HepG2 (cell line): ENCODE results near the gene CD37. TPM values are rescaled to one million over a fixed set of nuclear protein-coding genes. Genes with fewer than 3 reads are reported as not detected.

Source experiments
- ATAC-seq: fragments of 200-7000 bp; cut with Tn5 transposase; 3 replicates; pipeline ENCODE4 v1.9.1; 2020; ENCODE audit warnings: mild to moderate bottlenecking, moderate library complexity
- BruUV-seq: library from RNA; stranded (reverse); fragments of 400-500 nt; replicated peaks from 2 replicates; lab custom pipeline; 2021; lab: Mats Ljungman, UMichigan
- CTCF ChIA-PET: fragments of 300-600 bp; formaldehyde crosslinking; extraction: SDS; loops from one replicate; lab custom pipeline; 2021; ENCODE audit warnings: low total read pairs, inconsistent platforms, low intra/inter-chr PET ratio; lab: Yijun Ruan, JAX
- POLR2A ChIA-PET: fragments of 350-600 bp; sonication (Branson Sonifier 250); formaldehyde crosslinking; loops from one replicate; lab custom pipeline; 2020; ENCODE audit warnings: antibody characterized with exemption, inconsistent platforms; lab: Yijun Ruan, JAX
- DNase-seq: peaks from one replicate; pipeline ENCODE4 v3.0.0-alpha.2; 2015; ENCODE audit warnings: low spot score
- FAIRE-seq: peaks from 3 replicates; lab custom pipeline; 2011; peaks lifted over from hg19 to GRCh38; lab: Jason Lieb, UNC
- H2AFZ ChIP-seq: one replicate; pipeline ENCODE4 v1.6.1; 2011; ENCODE audit warnings: low read length, inconsistent platforms
- H3K27ac ChIP-seq: fragments of 300-600 bp; 3 replicates; pipeline ENCODE4 v1.8.0; 2011; ENCODE audit warnings: mixed run types, mild to moderate bottlenecking, mixed read lengths, low read length, inconsistent platforms; ENCODE audit not compliant: insufficient read depth; ENCODE audit errors: extremely low read length
- H3K27me3 ChIP-seq, 2 experiments: fragments of 200-600 bp in 1 of 2; 2 replicates in 1 of 2; 3 replicates in 1 of 2; pipeline versions ENCODE4 v1.6.0 to v1.8.0; 2011; ENCODE audit warnings: low read length in 2 of 2, mild to moderate bottlenecking in 2 of 2, moderate library complexity in 2 of 2, inconsistent platforms in 1 of 2; ENCODE audit not compliant: insufficient read depth in 2 of 2, control insufficient read depth in 1 of 2
- H3K36me3 ChIP-seq, 2 experiments: fragments of 200-600 bp in 1 of 2; replicated peaks in 1 of 2; 2 replicates in 1 of 2; 3 replicates in 1 of 2; pipeline versions ENCODE4 v1.5.1 to v1.8.0; 2011; ENCODE audit warnings: low read length in 2 of 2, inconsistent platforms in 1 of 2; ENCODE audit not compliant: insufficient read depth in 2 of 2, control insufficient read depth in 1 of 2
- H3K4me1 ChIP-seq: 2 replicates; pipeline ENCODE4 v1.5.1; 2012; ENCODE audit warnings: low read length, inconsistent platforms; ENCODE audit not compliant: insufficient read depth
- H3K4me2 ChIP-seq: 2 replicates; pipeline ENCODE4 v1.6.0; 2011; ENCODE audit warnings: low read depth, low read length, inconsistent platforms
- H3K4me3 ChIP-seq, 3 experiments: fragments of 200-600 bp in 1 of 3; sonication (generic), shearing (Covaris generic) in 1 of 3; replicated peaks in 1 of 3; 2 replicates each; pipeline ENCODE4 v1.5.1; 2011 to 2016; ENCODE audit warnings: low read length in 3 of 3, inconsistent platforms in 2 of 3, low read depth in 2 of 3, mild to moderate bottlenecking in 2 of 3, control low read depth in 1 of 3, mixed read lengths in 1 of 3; ENCODE audit not compliant: insufficient read depth in 1 of 3
- H3K79me2 ChIP-seq: one replicate; pipeline ENCODE4 v1.6.1; 2011; ENCODE audit warnings: low read length, inconsistent platforms; ENCODE audit not compliant: insufficient read depth
- H3K9ac ChIP-seq: 2 replicates; pipeline ENCODE4 v1.6.0; 2011; ENCODE audit warnings: mild to moderate bottlenecking, low read depth, low read length, inconsistent platforms; ENCODE audit not compliant: insufficient read depth
- H3K9me3 ChIP-seq: 2 replicates; pipeline ENCODE4 v1.5.1; 2012; ENCODE audit warnings: mild to moderate bottlenecking, low read length
- H4K20me1 ChIP-seq: 2 replicates; pipeline ENCODE4 v1.6.0; 2011; ENCODE audit warnings: inconsistent platforms, mild to moderate bottlenecking, low read length, moderate library complexity; ENCODE audit not compliant: insufficient read depth
- FOSL2 ChIP-seq: sonication (generic); formaldehyde crosslinking; IDR thresholded peaks from 2 replicates; pipeline ENCODE4 v1.4.0; 2020; ENCODE audit warnings: missing genetic modification reagents
- NFE2L1 ChIP-seq: sonication (generic); formaldehyde crosslinking; IDR thresholded peaks from 2 replicates; pipeline ENCODE4 v1.4.0; 2020; ENCODE audit warnings: missing genetic modification reagents, mild to moderate bottlenecking, borderline replicate concordance
- SMARCE1 ChIP-seq: fragments of 450-650 bp; IDR thresholded peaks from 2 replicates; pipeline ENCODE4 v1.6.1; 2017; ENCODE audit warnings: borderline replicate concordance
- TBL1XR1 ChIP-seq: fragments of 150-350 bp; IDR thresholded peaks from 2 replicates; pipeline ENCODE4 v1.6.1; 2014; ENCODE audit warnings: borderline replicate concordance, low read length; ENCODE audit not compliant: partially characterized antibody
- ZFP36L2 ChIP-seq: sonication (generic); formaldehyde crosslinking; IDR thresholded peaks from 2 replicates; pipeline ENCODE4 v1.4.0; 2020; ENCODE audit warnings: missing genetic modification reagents
- ZFP62 ChIP-seq: sonication (generic); formaldehyde crosslinking; IDR thresholded peaks from 2 replicates; pipeline ENCODE4 v1.4.0; 2020; ENCODE audit warnings: missing genetic modification reagents
- ZMYM3 ChIP-seq: sonication (generic); formaldehyde crosslinking; IDR thresholded peaks from 2 replicates; pipeline ENCODE4 v1.5.1; 2020; ENCODE audit warnings: mild to moderate bottlenecking, missing genetic modification reagents
- ZNF569 ChIP-seq: sonication (generic); formaldehyde crosslinking; IDR thresholded peaks from 2 replicates; pipeline ENCODE4 v1.5.0; 2020; ENCODE audit warnings: mild to moderate bottlenecking, missing genetic modification reagents, moderate library complexity, borderline replicate concordance
- ZNF703 ChIP-seq: sonication (generic); formaldehyde crosslinking; IDR thresholded peaks from 2 replicates; pipeline ENCODE4 v1.5.1; 2020; ENCODE audit warnings: missing genetic modification reagents, mild to moderate bottlenecking, moderate library complexity, borderline replicate concordance
- WGBS: methylation state at CpG from one replicate; pipeline ENCODE4 v1.1.6; 2017; ENCODE audit warnings: low lambda C conversion rate; 5-methylcytosine and 5-hydroxymethylcytosine counted together
- in situ Hi-C: cut with HindIII; loops from 2 replicates; pipeline ENCODE4 v1.10.0; 2017; ENCODE audit warnings: low pct_unique_long_range_greater_than_20kb; ENCODE audit not compliant: extremely low pct_ligation_motif_present
- intact Hi-C: fragments of 100-400 bp; cut with micrococcal nuclease; formaldehyde crosslinking; loops from one replicate; pipeline ENCODE4 v1.10.0; 2022; ENCODE audit not compliant: unreplicated experiment
- polyA plus RNA-seq, 8 experiments: library from polyadenylated mRNA; depleted of rRNA in 3 of 8; stranded (reverse) in 7 of 8; unstranded in 1 of 8; fragments of >200 nt; fragmentation: Illumina TruSeq in 4 of 8; extraction: Trizol in 4 of 8; gene quantifications; 2 replicates each; pipeline versions ENCODE4 v1.2.1 to v1.2.3, GENCODE V29; 2011 to 2016; ENCODE audit warnings: low read depth in 4 of 8, missing spikeins in 1 of 8, mixed read lengths in 1 of 8; ENCODE audit not compliant: insufficient read depth in 1 of 8
- total RNA-seq, 5 experiments: library from RNA; depleted of rRNA; stranded (reverse); fragments of >200 nt; fragmentation: Illumina TruSeq; extraction: Trizol; gene quantifications; 2 replicates each; pipeline ENCODE4 v1.2.3, GENCODE V29; 2016; ENCODE audit warnings: low read depth in 1 of 5
- TF ChIP-seq, protein P1 (sequence below): sonication (generic); formaldehyde crosslinking; IDR thresholded peaks from 2 replicates; pipeline ENCODE4 v1.9.0; 2021; ENCODE audit warnings: missing genetic modification reagents, mild to moderate bottlenecking, borderline replicate concordance
- TF ChIP-seq, protein P2 (sequence below): sonication (generic); formaldehyde crosslinking; IDR thresholded peaks from 2 replicates; pipeline ENCODE4 v1.8.0; 2022; ENCODE audit warnings: mild to moderate bottlenecking, missing genetic modification reagents, borderline replicate concordance

The CD37 gene
- total and polyA plus RNA-seq, 2 of the 13 experiments (the other 11 are each of a cell fraction or from before 2014, with no cell fraction given) = not detected

DNA sequence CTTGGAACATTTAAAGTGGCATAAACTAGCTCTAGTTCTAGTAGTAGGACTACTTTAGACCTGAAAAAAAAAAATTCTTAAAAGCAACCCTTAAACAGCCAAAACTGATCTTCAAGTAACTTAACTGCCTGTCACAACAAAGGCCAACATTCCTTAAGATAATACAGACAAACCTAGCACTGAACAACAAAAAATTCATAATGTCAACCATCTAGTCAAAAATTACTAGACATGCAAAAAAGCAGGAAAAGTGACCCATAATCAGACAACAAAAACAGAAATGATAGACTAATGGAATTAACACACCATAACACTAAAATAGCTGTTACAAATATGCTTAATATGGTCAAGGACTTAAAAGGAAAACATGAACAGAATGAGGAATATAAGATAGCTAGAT is 16.9 kb upstream of the CD37 start:
- in situ Hi-C loops (no loop called here), intact Hi-C loops (no loop called here)
- CTCF ChIA-PET = no interaction called here
- ATAC-seq (no peak), FAIRE-seq (no peak), DNase-seq (no peak)
- no TSS peak for BruUV-seq
- Histone ChIP-seq H3K27ac (no peak overlapping the region), H3K4me3 (no peak overlapping the region), H3K4me1 (no peaks in the 10 kb centered on the region), H3K4me2 (no peak overlapping the region), H3K79me2 (no peaks in the 10 kb centered on the region), H3K9ac (no peak overlapping the region), H3K9me3 (no peaks in the 10 kb centered on the region), H3K27me3 (no peaks in the 10 kb centered on the region), H4K20me1 (no peaks in the 10 kb centered on the region), H3K36me3 (no peaks in the 10 kb centered on the region), H2AFZ (no peak overlapping the region)
- POLR2A ChIA-PET = no interaction called here
- no peak for TF ChIP-seq TBL1XR1
- TF ChIP-seq ZNF569 (CRISPR knock-in tag) = no peak
- TF ChIP-seq, protein P1, sequence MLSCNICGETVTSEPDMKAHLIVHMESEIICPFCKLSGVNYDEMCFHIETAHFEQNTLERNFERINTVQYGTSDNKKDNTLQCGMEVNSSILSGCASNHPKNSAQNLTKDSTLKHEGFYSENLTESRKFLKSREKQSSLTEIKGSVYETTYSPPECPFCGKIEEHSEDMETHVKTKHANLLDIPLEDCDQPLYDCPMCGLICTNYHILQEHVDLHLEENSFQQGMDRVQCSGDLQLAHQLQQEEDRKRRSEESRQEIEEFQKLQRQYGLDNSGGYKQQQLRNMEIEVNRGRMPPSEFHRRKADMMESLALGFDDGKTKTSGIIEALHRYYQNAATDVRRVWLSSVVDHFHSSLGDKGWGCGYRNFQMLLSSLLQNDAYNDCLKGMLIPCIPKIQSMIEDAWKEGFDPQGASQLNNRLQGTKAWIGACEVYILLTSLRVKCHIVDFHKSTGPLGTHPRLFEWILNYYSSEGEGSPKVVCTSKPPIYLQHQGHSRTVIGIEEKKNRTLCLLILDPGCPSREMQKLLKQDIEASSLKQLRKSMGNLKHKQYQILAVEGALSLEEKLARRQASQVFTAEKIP (CRISPR knock-in tag) = no peak

DNA sequence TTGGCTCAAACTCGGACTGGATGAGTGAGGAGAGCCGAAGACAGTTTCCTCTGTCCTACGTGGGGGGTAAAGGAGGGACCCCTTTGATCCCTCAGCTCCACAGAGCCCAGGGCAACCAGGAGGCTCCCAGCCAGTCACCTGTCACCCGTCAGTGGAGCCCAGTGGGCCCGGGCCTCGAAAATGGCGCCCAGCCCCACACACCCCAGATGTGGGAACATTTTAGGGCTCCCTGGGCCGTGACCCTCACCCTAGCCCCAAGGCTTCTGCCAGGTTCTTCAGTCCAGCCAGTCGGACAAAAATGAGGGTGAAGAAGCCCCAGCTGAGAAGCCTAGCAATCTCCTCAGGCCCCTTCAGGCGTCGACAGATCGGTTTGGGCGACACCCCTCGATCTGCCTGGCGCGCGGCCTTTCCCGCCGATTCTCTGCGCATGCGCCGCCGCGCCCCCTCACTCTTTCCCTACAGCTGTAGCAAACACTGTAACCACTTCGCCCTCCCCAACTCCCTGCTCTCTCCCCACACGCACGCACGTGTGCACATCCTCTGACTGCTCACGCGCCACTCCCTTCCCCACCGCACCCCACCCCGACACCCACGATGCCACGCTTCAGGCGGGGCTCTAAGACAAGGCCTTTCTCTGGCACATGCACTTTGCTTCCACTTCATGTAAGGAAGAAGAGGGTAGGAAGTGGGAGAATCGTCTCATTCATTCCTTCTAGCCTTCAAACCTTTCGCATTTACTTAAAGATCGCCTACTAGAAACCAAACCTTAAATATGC is 10.2 kb upstream of the CD37 start, which contains the start of gene SLC6A16:
Gene SLC6A16, minus strand, starts transcription at position 391 of the 776 bp plus-strand sequence. CDS start 13,844 bp downstream, outside the sequence.
- H3K79me2 ChIP-seq = no peaks in the 10 kb centered on the region
- H3K36me3 ChIP-seq = no peaks in the 10 kb centered on the region
- POLR2A ChIA-PET = no interaction called here
- peaks cover 0 to 3% of the 10 kb centered on the region in 2 experiments; a peak in 1 of 5 replicates for H3K27me3 ChIP-seq
- intact Hi-C loops = no loop called here
- FAIRE-seq = no peak
- ATAC-seq = no peak
- H3K4me3 ChIP-seq = no peak within 1 kb of the TSS
- no peaks in the 10 kb centered on the region for H4K20me1 ChIP-seq
- BruUV-seq = no TSS peak
- in situ Hi-C loops = no loop called here
- no peaks in the 10 kb centered on the region for H3K9me3 ChIP-seq
- no peak within 1 kb of the TSS for H3K9ac ChIP-seq
- peaks cover 1% of the 10 kb centered on the region; the same call in 1 of the 2 replicates for H3K4me1 ChIP-seq
- WGBS = 76% methylated on average over 33 of the region's 38 CpGs
- H3K27ac ChIP-seq = no peak within 1 kb of the TSS
- DNase-seq = no peak
- H2AFZ ChIP-seq = no peak within 1 kb of the TSS
- H3K4me2 ChIP-seq = no peak within 1 kb of the TSS
- CTCF ChIA-PET = no interaction called here
- TF ChIP-seq NFE2L1 (CRISPR knock-in tag) = no peak
- TF ChIP-seq ZFP62 (CRISPR knock-in tag) = no peak
- no peak for TF ChIP-seq ZNF703 (CRISPR knock-in tag)
- no peak for TF ChIP-seq ZFP36L2 (CRISPR knock-in tag)
- TF ChIP-seq FOSL2 (CRISPR knock-in tag) = no peak
- TF ChIP-seq SMARCE1 = no peak
- TF ChIP-seq ZMYM3 (CRISPR knock-in tag) = no peak
- TF ChIP-seq, protein P2, sequence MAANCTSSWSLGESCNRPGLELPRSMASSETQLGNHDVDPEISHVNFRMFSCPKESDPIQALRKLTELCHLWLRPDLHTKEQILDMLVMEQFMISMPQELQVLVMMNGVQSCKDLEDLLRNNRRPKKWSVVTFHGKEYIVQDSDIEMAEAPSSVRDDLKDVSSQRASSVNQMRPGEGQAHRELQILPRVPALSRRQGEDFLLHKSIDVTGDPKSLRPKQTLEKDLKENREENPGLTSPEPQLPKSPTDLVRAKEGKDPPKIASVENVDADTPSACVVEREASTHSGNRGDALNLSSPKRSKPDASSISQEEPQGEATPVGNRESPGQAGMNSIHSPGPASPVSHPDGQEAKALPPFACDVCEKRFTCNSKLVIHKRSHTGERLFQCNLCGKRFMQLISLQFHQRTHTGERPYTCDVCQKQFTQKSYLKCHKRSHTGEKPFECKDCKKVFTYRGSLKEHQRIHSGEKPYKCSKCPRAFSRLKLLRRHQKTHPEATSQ (CRISPR knock-in tag) = no peak
